IMR-90 (cell line): Measurements from ENCODE around the gene TSR2. TPM values are rescaled to one million over a fixed set of nuclear protein-coding genes. Genes with fewer than 3 reads are reported as not detected.

Experiments
- ATAC-seq: fragments of 200-7000 bp; cut with Tn5 transposase; 2 replicates; pipeline ENCODE4 v1.9.1; 2020; ENCODE audit warnings: low read depth, mild to moderate bottlenecking, moderate library complexity
- BruUV-seq: library from RNA; stranded (reverse); fragments of 400-500 nt; replicated peaks from 2 replicates; lab custom pipeline; 2021; lab: Mats Ljungman, UMichigan
- CTCF ChIA-PET: fragments of 300-600 bp; formaldehyde crosslinking; extraction: SDS; loops from one replicate; lab custom pipeline; 2021; ENCODE audit warnings: antibody characterized with exemption; lab: Yijun Ruan, JAX
- POLR2A ChIA-PET: fragments of 300-600 bp; sonication (Branson Sonifier 250); formaldehyde crosslinking; loops from one replicate; lab custom pipeline; 2022; ENCODE audit warnings: antibody characterized with exemption; ENCODE audit not compliant: unreplicated experiment; lab: Charles Lee
- DNase-seq: peaks from one replicate; pipeline ENCODE4 v3.0.0; 2013
- H2AFZ ChIP-seq: replicated peaks from 2 replicates; pipeline ENCODE3; 2013; ENCODE audit warnings: low read length, mild to moderate bottlenecking; ENCODE audit not compliant: poor library complexity
- H2AK5ac ChIP-seq: 2 replicates; pipeline ENCODE4 v1.6.1; 2013; ENCODE audit warnings: low read depth, low read length, inconsistent platforms
- H2AK9ac ChIP-seq: replicated peaks from 2 replicates; pipeline ENCODE3; 2013; ENCODE audit warnings: mild to moderate bottlenecking, low read depth, low read length, moderate library complexity; ENCODE audit not compliant: poor library complexity
- H2BK120ac ChIP-seq: 2 replicates; pipeline ENCODE4 v1.6.1; 2013; ENCODE audit warnings: low read depth, low read length, inconsistent platforms
- H2BK15ac ChIP-seq: 3 replicates; pipeline ENCODE4 v1.6.1; 2013; ENCODE audit warnings: low read depth, low read length, inconsistent platforms
- H2BK20ac ChIP-seq: 2 replicates; pipeline ENCODE4 v1.6.1; 2013; ENCODE audit warnings: low read depth, mild to moderate bottlenecking, inconsistent platforms, low read length, moderate library complexity
- H2BK5ac ChIP-seq: 2 replicates; pipeline ENCODE4 v1.6.1; 2013; ENCODE audit warnings: mild to moderate bottlenecking, low read depth, low read length, inconsistent platforms; ENCODE audit not compliant: poor library complexity, severe bottlenecking
- H3K14ac ChIP-seq: replicated peaks from 2 replicates; pipeline ENCODE4 v1.6.1; 2013; ENCODE audit warnings: low read depth, low read length, inconsistent platforms
- H3K18ac ChIP-seq: 2 replicates; pipeline ENCODE4 v1.6.1; 2013; ENCODE audit warnings: low read depth, low read length, control low read depth
- H3K23ac ChIP-seq: 2 replicates; pipeline ENCODE4 v1.6.1; 2013; ENCODE audit warnings: low read depth, low read length, inconsistent platforms
- H3K27ac ChIP-seq: 2 replicates; pipeline ENCODE4 v1.5.1; 2013; ENCODE audit warnings: mild to moderate bottlenecking, control low read depth, low read length; ENCODE audit not compliant: insufficient read depth
- H3K27me3 ChIP-seq: 2 replicates; pipeline ENCODE4 v1.6.1; 2013; ENCODE audit warnings: low read length; ENCODE audit not compliant: control insufficient read depth, insufficient read depth
- H3K36me3 ChIP-seq: 2 replicates; pipeline ENCODE4 v1.6.1; 2013; ENCODE audit warnings: low read length, mixed read lengths; ENCODE audit not compliant: control insufficient read depth, insufficient read depth
- H3K4ac ChIP-seq: 2 replicates; pipeline ENCODE4 v1.6.1; 2013; ENCODE audit warnings: low read depth, low read length, inconsistent platforms
- H3K4me1 ChIP-seq: 2 replicates; pipeline ENCODE4 v1.6.1; 2013; ENCODE audit warnings: low read length, mixed read lengths; ENCODE audit not compliant: control insufficient read depth, insufficient read depth
- H3K4me2 ChIP-seq: 2 replicates; pipeline ENCODE4 v1.6.1; 2013; ENCODE audit warnings: low read depth, mild to moderate bottlenecking, control low read depth, low read length, moderate library complexity
- H3K4me3 ChIP-seq: 2 replicates; pipeline ENCODE4 v1.5.1; 2013; ENCODE audit warnings: low read depth, mild to moderate bottlenecking, control low read depth, low read length, moderate library complexity; ENCODE audit not compliant: insufficient read depth
- H3K56ac ChIP-seq: 2 replicates; pipeline ENCODE4 v1.6.1; 2013; ENCODE audit warnings: low read length, inconsistent platforms; ENCODE audit not compliant: insufficient read depth; ENCODE audit errors: extremely low read depth
- H3K79me1 ChIP-seq, 2 experiments: 2 replicates each; pipeline ENCODE4 v1.6.1; 2013; ENCODE audit warnings: low read length in 2 of 2, inconsistent platforms in 1 of 2, low read depth in 1 of 2
- H3K9ac ChIP-seq: 2 replicates; pipeline ENCODE4 v1.6.1; 2013; ENCODE audit warnings: low read depth, low read length, control low read depth
- H3K9me1 ChIP-seq: 2 replicates; pipeline ENCODE4 v1.6.1; 2013; ENCODE audit warnings: low read length, inconsistent platforms; ENCODE audit not compliant: insufficient read depth
- H3K9me3 ChIP-seq: 2 replicates; pipeline ENCODE4 v1.6.1; 2013; ENCODE audit warnings: low read length; ENCODE audit not compliant: control insufficient read depth, insufficient read depth
- H4K20me1 ChIP-seq: 2 replicates; pipeline ENCODE4 v1.6.1; 2013; ENCODE audit warnings: low read length, inconsistent platforms; ENCODE audit not compliant: insufficient read depth
- H4K5ac ChIP-seq: 2 replicates; pipeline ENCODE4 v1.6.1; 2013; ENCODE audit warnings: mild to moderate bottlenecking, low read depth, low read length, control low read depth
- H4K8ac ChIP-seq, 2 experiments: 2 replicates each; pipeline ENCODE4 v1.6.1; 2013; ENCODE audit warnings: low read depth in 2 of 2, low read length in 2 of 2, control low read depth in 1 of 2, inconsistent platforms in 1 of 2
- H4K91ac ChIP-seq: 2 replicates; pipeline ENCODE4 v1.6.1; 2013; ENCODE audit warnings: low read depth, low read length, inconsistent platforms; ENCODE audit not compliant: insufficient read depth
- BHLHE40 ChIP-seq: fragments of 150-350 bp; IDR thresholded peaks from 2 replicates; pipeline ENCODE4 v1.6.1; 2016; ENCODE audit warnings: mild to moderate bottlenecking, low read depth, low read length
- CEBPB ChIP-seq: IDR thresholded peaks from 2 replicates; pipeline ENCODE4 v1.6.1; 2012; ENCODE audit warnings: low read depth, low read length, improper control_type of control experiment
- CHD1 ChIP-seq: IDR thresholded peaks from 2 replicates; pipeline ENCODE4 v1.6.1; 2012; ENCODE audit warnings: low read depth, low read length, improper control_type of control experiment
- FOS ChIP-seq: fragments of 150-350 bp; IDR thresholded peaks from 2 replicates; pipeline ENCODE4 v1.6.1; 2016; ENCODE audit warnings: low read depth, low read length
- MAFK ChIP-seq: IDR thresholded peaks from 2 replicates; pipeline ENCODE4 v1.6.1; 2012; ENCODE audit warnings: low read depth, low read length, improper control_type of control experiment
- MAZ ChIP-seq: IDR thresholded peaks from 2 replicates; pipeline ENCODE4 v1.6.1; 2012; ENCODE audit warnings: low read depth, mild to moderate bottlenecking, low read length, improper control_type of control experiment, moderate library complexity, borderline replicate concordance
- MXI1 ChIP-seq: IDR thresholded peaks from 2 replicates; pipeline ENCODE4 v1.6.1; 2012; ENCODE audit warnings: low read depth, mild to moderate bottlenecking, low read length, moderate library complexity, borderline replicate concordance
- NFE2L2 ChIP-seq: fragments of 150-350 bp; IDR thresholded peaks from 2 replicates; pipeline ENCODE4 v1.6.1; 2016; ENCODE audit warnings: low read depth, mild to moderate bottlenecking, low read length
- POLR2A ChIP-seq: IDR thresholded peaks from 2 replicates; pipeline ENCODE4 v1.6.1; 2012; ENCODE audit warnings: mild to moderate bottlenecking, low read depth, low read length
- RAD21 ChIP-seq: IDR thresholded peaks from 2 replicates; pipeline ENCODE4 v1.6.1; 2012; ENCODE audit warnings: low read length, improper control_type of control experiment
- RCOR1 ChIP-seq: IDR thresholded peaks from 2 replicates; pipeline ENCODE4 v1.6.1; 2012; ENCODE audit warnings: mild to moderate bottlenecking, low read length, improper control_type of control experiment; ENCODE audit not compliant: insufficient replicate concordance
- RFX5 ChIP-seq: IDR thresholded peaks from 2 replicates; pipeline ENCODE4 v1.8.0; 2012; ENCODE audit warnings: low read depth, mild to moderate bottlenecking, low read length, moderate library complexity
- SMC3 ChIP-seq: fragments of 150-350 bp; IDR thresholded peaks from 2 replicates; pipeline ENCODE4 v1.6.1; 2016; ENCODE audit warnings: low read depth, mild to moderate bottlenecking, antibody characterized with exemption, low read length, moderate library complexity
- WGBS, 2 experiments: methylation state at CpG; one replicate each; pipeline versions ENCODE4 v1.1.5 to v1.1.7; 2013; ENCODE audit warnings: missing lambda C conversion rate in 2 of 2; ENCODE audit not compliant: insufficient read length in 1 of 2; ENCODE audit errors: extremely low coverage in 2 of 2; 5-methylcytosine and 5-hydroxymethylcytosine counted together
- dilution Hi-C: fragments of 300-500 bp; cut with HindIII; formaldehyde crosslinking; loops from one replicate; pipeline ENCODE4 v1.14.3; 2018; ENCODE audit warnings: low sequenced_read_pairs; ENCODE audit not compliant: unreplicated experiment
- in situ Hi-C: fragments of 300-500 bp; cut with MboI; formaldehyde crosslinking; loops from 3 replicates; pipeline ENCODE4 v1.14.3; 2019; ENCODE audit warnings: low sequenced_read_pairs, inconsistent platforms, mixed read lengths
- intact Hi-C: fragments of 100-400 bp; cut with micrococcal nuclease; formaldehyde crosslinking; loops from 2 replicates; pipeline ENCODE4 v1.10.0; 2022
- polyA plus RNA-seq, 3 experiments: library from polyadenylated mRNA; depleted of rRNA; stranded (reverse); fragments of >200 nt; gene quantifications; 2 replicates each; pipeline ENCODE4 v1.2.3, GENCODE V29; 2012; ENCODE audit warnings: low replicate concordance in 1 of 3
- total RNA-seq: library from RNA; depleted of rRNA; stranded (reverse); fragments of >200 nt; gene quantifications from 2 replicates; pipeline ENCODE4 v1.2.3, GENCODE V29; 2012
- TF ChIP-seq, protein P1 (sequence below): conservative IDR thresholded peaks from 2 replicates; pipeline ENCODE4 v1.5.1; 2012; ENCODE audit warnings: mild to moderate bottlenecking, low read depth, low read length, improper control_type of control experiment
- TF ChIP-seq, protein P2 (sequence below): fragments of 150-350 bp; IDR thresholded peaks from 2 replicates; pipeline ENCODE4 v1.6.1; 2017; ENCODE audit warnings: mild to moderate bottlenecking, antibody characterized with exemption, low read length, low read depth
- TF ChIP-seq, protein P3 (sequence below): fragments of 150-350 bp; IDR thresholded peaks from 2 replicates; pipeline ENCODE4 v1.6.1; 2016; ENCODE audit warnings: low read depth, mild to moderate bottlenecking, low read length, moderate library complexity, borderline replicate concordance

The TSR2 gene
- total and polyA plus RNA-seq, 2 of the 4 experiments (the other 2 are of a cell fraction), result 8.8 to 22.1 TPM

DNA sequence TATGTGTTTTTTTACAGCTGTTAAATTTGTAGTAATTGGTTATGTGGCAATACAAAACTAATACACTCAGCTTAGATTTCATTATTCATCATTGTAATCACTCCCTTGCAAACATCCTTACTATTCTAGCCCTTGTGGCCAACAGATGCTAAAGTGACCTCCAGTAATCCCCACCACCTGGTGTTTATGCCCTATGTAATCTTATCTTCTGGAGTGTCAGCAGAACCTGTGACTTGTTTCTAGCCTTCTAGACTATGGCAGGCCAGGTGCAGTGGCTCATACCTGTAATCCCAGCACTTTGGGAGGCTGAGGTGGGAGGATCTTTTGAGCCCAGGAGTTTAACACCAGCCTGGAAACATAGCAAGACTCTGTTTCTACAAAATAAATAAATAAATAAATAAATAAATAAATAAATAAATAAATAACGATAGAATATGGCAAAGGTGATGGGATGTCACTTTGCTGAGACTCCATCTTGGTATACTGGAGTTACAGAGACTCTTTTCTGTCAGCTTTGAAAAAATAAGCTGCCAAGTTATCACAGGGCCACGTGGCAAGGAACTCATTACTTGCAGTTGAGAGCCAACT, 12.3 kb upstream of the TSR2 start:
- no peak overlapping the region for H3K4me3 ChIP-seq
- no peak overlapping the region for H2AFZ ChIP-seq
- CTCF ChIA-PET, result no interaction called here
- no peak overlapping the region for H3K23ac ChIP-seq
- no peak overlapping the region for H2BK20ac ChIP-seq
- H3K4ac ChIP-seq, result no peak overlapping the region
- no peak overlapping the region for H4K5ac ChIP-seq
- no peak overlapping the region for H3K27ac ChIP-seq
- no peaks in the 10 kb centered on the region for H3K36me3 ChIP-seq
- no peak overlapping the region for H3K4me2 ChIP-seq
- H3K56ac ChIP-seq, result no peak overlapping the region
- H2BK15ac ChIP-seq, result no peak overlapping the region
- no peak overlapping the region for H2BK5ac ChIP-seq
- no peak overlapping the region for H4K8ac ChIP-seq
- no peak for ATAC-seq
- dilution Hi-C loops (no loop called here), intact Hi-C loops (no loop called here), in situ Hi-C loops (loop anchor here (25.0 kb wide), 1 partner anchor 391 kb away; the partner anchor contains the start of gene PHF8)
- H4K91ac ChIP-seq, result no peak overlapping the region
- no peak overlapping the region for H2AK9ac ChIP-seq
- no peaks in the 10 kb centered on the region for H3K9me3 ChIP-seq
- no peak overlapping the region for H3K9ac ChIP-seq
- DNase-seq, result no peak
- BruUV-seq, result no TSS peak
- H3K4me1 ChIP-seq, result no peaks in the 10 kb centered on the region
- H3K79me1 ChIP-seq, result no peaks in the 10 kb centered on the region
- no peak overlapping the region for H3K14ac ChIP-seq
- TF ChIP-seq RCOR1, result no peak
- no peak for TF ChIP-seq RAD21
- TF ChIP-seq, protein P1, sequence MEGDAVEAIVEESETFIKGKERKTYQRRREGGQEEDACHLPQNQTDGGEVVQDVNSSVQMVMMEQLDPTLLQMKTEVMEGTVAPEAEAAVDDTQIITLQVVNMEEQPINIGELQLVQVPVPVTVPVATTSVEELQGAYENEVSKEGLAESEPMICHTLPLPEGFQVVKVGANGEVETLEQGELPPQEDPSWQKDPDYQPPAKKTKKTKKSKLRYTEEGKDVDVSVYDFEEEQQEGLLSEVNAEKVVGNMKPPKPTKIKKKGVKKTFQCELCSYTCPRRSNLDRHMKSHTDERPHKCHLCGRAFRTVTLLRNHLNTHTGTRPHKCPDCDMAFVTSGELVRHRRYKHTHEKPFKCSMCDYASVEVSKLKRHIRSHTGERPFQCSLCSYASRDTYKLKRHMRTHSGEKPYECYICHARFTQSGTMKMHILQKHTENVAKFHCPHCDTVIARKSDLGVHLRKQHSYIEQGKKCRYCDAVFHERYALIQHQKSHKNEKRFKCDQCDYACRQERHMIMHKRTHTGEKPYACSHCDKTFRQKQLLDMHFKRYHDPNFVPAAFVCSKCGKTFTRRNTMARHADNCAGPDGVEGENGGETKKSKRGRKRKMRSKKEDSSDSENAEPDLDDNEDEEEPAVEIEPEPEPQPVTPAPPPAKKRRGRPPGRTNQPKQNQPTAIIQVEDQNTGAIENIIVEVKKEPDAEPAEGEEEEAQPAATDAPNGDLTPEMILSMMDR, result no peak
- no peak for TF ChIP-seq NFE2L2
- TF ChIP-seq CHD1, result no peak
- no peak for TF ChIP-seq MXI1
- TF ChIP-seq MAFK, result no peak
- TF ChIP-seq, protein P2, sequence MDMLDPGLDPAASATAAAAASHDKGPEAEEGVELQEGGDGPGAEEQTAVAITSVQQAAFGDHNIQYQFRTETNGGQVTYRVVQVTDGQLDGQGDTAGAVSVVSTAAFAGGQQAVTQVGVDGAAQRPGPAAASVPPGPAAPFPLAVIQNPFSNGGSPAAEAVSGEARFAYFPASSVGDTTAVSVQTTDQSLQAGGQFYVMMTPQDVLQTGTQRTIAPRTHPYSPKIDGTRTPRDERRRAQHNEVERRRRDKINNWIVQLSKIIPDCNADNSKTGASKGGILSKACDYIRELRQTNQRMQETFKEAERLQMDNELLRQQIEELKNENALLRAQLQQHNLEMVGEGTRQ, result no peak
- TF ChIP-seq SMC3, result no peak
- TF ChIP-seq RFX5, result no peak
- TF ChIP-seq BHLHE40, result no peak
- no peak for TF ChIP-seq FOS
- TF ChIP-seq, protein P3, sequence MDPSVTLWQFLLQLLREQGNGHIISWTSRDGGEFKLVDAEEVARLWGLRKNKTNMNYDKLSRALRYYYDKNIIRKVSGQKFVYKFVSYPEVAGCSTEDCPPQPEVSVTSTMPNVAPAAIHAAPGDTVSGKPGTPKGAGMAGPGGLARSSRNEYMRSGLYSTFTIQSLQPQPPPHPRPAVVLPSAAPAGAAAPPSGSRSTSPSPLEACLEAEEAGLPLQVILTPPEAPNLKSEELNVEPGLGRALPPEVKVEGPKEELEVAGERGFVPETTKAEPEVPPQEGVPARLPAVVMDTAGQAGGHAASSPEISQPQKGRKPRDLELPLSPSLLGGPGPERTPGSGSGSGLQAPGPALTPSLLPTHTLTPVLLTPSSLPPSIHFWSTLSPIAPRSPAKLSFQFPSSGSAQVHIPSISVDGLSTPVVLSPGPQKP, result no peak
- TF ChIP-seq POLR2A, result no peak
- TF ChIP-seq MAZ, result no peak
- no peak for TF ChIP-seq CEBPB
- no peaks in the 10 kb centered on the region for H3K27me3 ChIP-seq
- POLR2A ChIA-PET, result no interaction called here
- H2BK120ac ChIP-seq, result no peak overlapping the region
- H4K20me1 ChIP-seq, result no peaks in the 10 kb centered on the region
- H2AK5ac ChIP-seq, result no peak overlapping the region
- WGBS, 2 experiments, result no CpG with 5 or more reads among the region's 2 CpGs
- no peak overlapping the region for H3K18ac ChIP-seq
- no peaks in the 10 kb centered on the region for H3K9me1 ChIP-seq
